Natural killer cell (primary cell): Measurements from ENCODE around the gene CTDP1. TPM values are rescaled to one million over a fixed set of nuclear protein-coding genes. Genes with fewer than 3 reads are reported as not detected.

Experiments used
- ATAC-seq, 3 donors: fragments of 150-1000 bp in 2 of 3; fragments of 200-7000 bp in 1 of 3; cut with Tn5 transposase; 1 replicate in 1 of 3; 2 replicates in 2 of 3; pipeline ENCODE4 v1.10.0; 2021; ENCODE audit warnings: mild to moderate bottlenecking in 2 of 3, moderate library complexity in 2 of 3
- DNase-seq, 2 donors: peaks; one replicate each; pipeline versions ENCODE4 v3.0.0 to v3.0.0-alpha.2; 2013 to 2021; ENCODE audit warnings: mixed read lengths in 1 of 2
- H3K27ac ChIP-seq: one replicate; pipeline ENCODE4 v1.5.1; 2013; ENCODE audit warnings: mild to moderate bottlenecking, low read length
- H3K27me3 ChIP-seq: one replicate; pipeline ENCODE4 v1.6.1; 2013; ENCODE audit warnings: low read length; ENCODE audit not compliant: control insufficient read depth, insufficient read depth
- H3K36me3 ChIP-seq: one replicate; pipeline ENCODE4 v1.6.1; 2013; ENCODE audit warnings: low read length; ENCODE audit not compliant: control insufficient read depth, insufficient read depth
- H3K4me1 ChIP-seq: one replicate; pipeline ENCODE4 v1.6.1; 2013; ENCODE audit warnings: low read length; ENCODE audit not compliant: control insufficient read depth, insufficient read depth
- H3K4me3 ChIP-seq: one replicate; pipeline ENCODE4 v1.5.1; 2013; ENCODE audit warnings: low read length
- H3K9me3 ChIP-seq: one replicate; pipeline ENCODE4 v1.6.1; 2013; ENCODE audit warnings: low read length; ENCODE audit not compliant: control insufficient read depth, insufficient read depth
- H3K27ac Mint-ChIP-seq, 2 donors: one replicate each; pipeline ENCODE4 v1.8.0; 2022; ENCODE audit warnings: mild to moderate bottlenecking in 2 of 2, mixed read lengths in 2 of 2, moderate library complexity in 1 of 2
- H3K27me3 Mint-ChIP-seq, 2 donors: one replicate each; pipeline ENCODE4 v1.8.0; 2022; ENCODE audit warnings: low read depth in 2 of 2, mixed read lengths in 2 of 2
- H3K36me3 Mint-ChIP-seq: one replicate; pipeline ENCODE4 v1.8.0; 2022; ENCODE audit warnings: mixed read lengths
- H3K4me1 Mint-ChIP-seq, 2 donors: one replicate each; pipeline ENCODE4 v1.8.0; 2022; ENCODE audit warnings: mixed read lengths in 2 of 2
- H3K4me3 Mint-ChIP-seq: one replicate; pipeline ENCODE4 v1.8.0; 2022; ENCODE audit warnings: mild to moderate bottlenecking, moderate library complexity, mixed read lengths
- H3K9me3 Mint-ChIP-seq, 2 donors: one replicate each; pipeline ENCODE4 v1.8.0; 2022; ENCODE audit warnings: mixed read lengths in 2 of 2
- CTCF ChIP-seq: fragments of 200-600 bp; IDR thresholded peaks from one replicate; pipeline ENCODE4 v1.8.0; 2022; ENCODE audit warnings: antibody characterized with exemption
- WGBS: methylation state at CpG from one replicate; pipeline ENCODE4 v1.1.7; 2013; ENCODE audit warnings: missing lambda C conversion rate; ENCODE audit not compliant: insufficient coverage; 5-methylcytosine and 5-hydroxymethylcytosine counted together
- intact Hi-C: fragments of 100-400 bp; cut with micrococcal nuclease; formaldehyde crosslinking; loops from one replicate; pipeline ENCODE4 v1.14.2; 2022
- total RNA-seq, 4 donors: library from RNA; stranded (reverse); fragments of 120-200 nt in 1 of 4; gene quantifications; one replicate each; pipeline versions ENCODE4 v1.2.3 to v1.2.4, GENCODE V29; 2013 to 2022

The CTDP1 gene
- total RNA-seq, 3 donors from 2014 or later (not counting 1 experiment from before 2014, with no cell fraction given) = 66.9 to 89.4 (median 77.1) TPM

- intact Hi-C loops = no loop called here
- Histone ChIP-seq H3K27ac (peak overlapping the region; percentile 14), H3K4me3 (no peak overlapping the region), H3K4me1 (peaks cover 61% of the 10 kb centered on the region), H3K36me3 (peaks cover 4% of the 10 kb centered on the region), H3K27me3 (no peaks in the 10 kb centered on the region), H3K9me3 (no peaks in the 10 kb centered on the region)
- TF ChIP-seq CTCF = no peak
- Mint-ChIP-seq H3K27me3 (no peaks in the 10 kb centered on the region), H3K4me3 (peak overlapping the region; percentile 71), H3K4me1 (peaks cover 72 to 78% of the 10 kb centered on the region in 2 donors), H3K36me3 (no peaks in the 10 kb centered on the region), H3K9me3 (no peaks in the 10 kb centered on the region), H3K27ac (peak overlapping the region; percentile 81 to 82)
- 49% methylated on average over 8 of the region's 8 CpGs for WGBS
- DNase-seq (peak in 1 of 2 donors; percentile 64), ATAC-seq (peak; percentile 33 to 57 (median 44))
These were observed 5.7 kb downstream of the CTDP1 start for GRCh38 chr18:79685281-79685680.

- H3K36me3 Mint-ChIP-seq = no peaks in the 10 kb centered on the region
- H3K4me1 ChIP-seq = peaks cover 56% of the 10 kb centered on the region
- no peaks in the 10 kb centered on the region for H3K9me3 Mint-ChIP-seq
- H3K4me1 Mint-ChIP-seq = peaks cover 70 to 76% of the 10 kb centered on the region in 2 donors
- H3K9me3 ChIP-seq = no peaks in the 10 kb centered on the region
- peaks cover 4% of the 10 kb centered on the region for H3K36me3 ChIP-seq
- no peak for ATAC-seq
- no peak for DNase-seq
- TF ChIP-seq CTCF = no peak
- no peaks in the 10 kb centered on the region for H3K27me3 Mint-ChIP-seq
- WGBS = 77% methylated on average over 7 of the region's 7 CpGs
- H3K4me3 ChIP-seq = no peak overlapping the region
- intact Hi-C loops = no loop called here
- H3K27ac ChIP-seq = no peak overlapping the region
- no peak overlapping the region for H3K4me3 Mint-ChIP-seq
- peak overlapping the region; percentile 43 to 82 for H3K27ac Mint-ChIP-seq
- no peaks in the 10 kb centered on the region for H3K27me3 ChIP-seq
These were observed 6.4 kb downstream of the CTDP1 start for GRCh38 chr18:79685971-79686370.

GRCh38 chr18:79687806-79688205 lies 8.2 kb downstream of the CTDP1 start:
- peaks cover 65 to 70% of the 10 kb centered on the region in 2 donors for H3K4me1 Mint-ChIP-seq
- Histone ChIP-seq H3K4me1 (peaks cover 41% of the 10 kb centered on the region), H3K27me3 (no peaks in the 10 kb centered on the region), H3K27ac (no peak overlapping the region), H3K9me3 (no peaks in the 10 kb centered on the region), H3K4me3 (no peak overlapping the region), H3K36me3 (peaks cover 3% of the 10 kb centered on the region)
- H3K9me3 Mint-ChIP-seq = no peaks in the 10 kb centered on the region
- no peak overlapping the region for H3K4me3 Mint-ChIP-seq
- H3K27me3 Mint-ChIP-seq = no peaks in the 10 kb centered on the region
- intact Hi-C loops = no loop called here
- no peak overlapping the region for H3K27ac Mint-ChIP-seq
- DNase-seq (peak in 1 of 2 donors; percentile 14), ATAC-seq (no peak)
- no peaks in the 10 kb centered on the region for H3K36me3 Mint-ChIP-seq
- TF ChIP-seq CTCF = no peak
- 71% methylated on average over 12 of the region's 12 CpGs for WGBS

GRCh38 chr18:79690071-79690470 lies 10.5 kb downstream of the CTDP1 start:
- no peak overlapping the region for H3K27ac ChIP-seq
- Mint-ChIP-seq H3K9me3 (no peaks in the 10 kb centered on the region), H3K27me3 (no peaks in the 10 kb centered on the region), H3K27ac (peak overlapping the region in 1 of 2 donors; percentile 51), H3K4me3 (no peak overlapping the region), H3K36me3 (no peaks in the 10 kb centered on the region), H3K4me1 (peaks cover 48 to 52% of the 10 kb centered on the region in 2 donors)
- no peaks in the 10 kb centered on the region for H3K27me3 ChIP-seq
- no peaks in the 10 kb centered on the region for H3K9me3 ChIP-seq
- ATAC-seq (no peak), DNase-seq (no peak)
- peaks cover under 1% of the 10 kb centered on the region for H3K36me3 ChIP-seq
- intact Hi-C loops = no loop called here
- no peak for TF ChIP-seq CTCF
- 89% methylated on average over 6 of the region's 6 CpGs for WGBS
- H3K4me1 ChIP-seq = peaks cover 19% of the 10 kb centered on the region
- H3K4me3 ChIP-seq = no peak overlapping the region
